Activated CD4-positive, alpha-beta T cell treated with anti-CD3 and anti-CD28 coated beads, Interleukin-2, amount 50 U/mL, for 24 hours (primary cell): ENCODE measurements around the gene BRINP2.

Source experiments
- DNase-seq, 2 donors: peaks; one replicate each; pipeline ENCODE4 v3.0.0-alpha.2; 2020; ENCODE audit warnings: low read depth in 1 of 2, low spot score in 1 of 2

BRINP2 gene

DNA sequence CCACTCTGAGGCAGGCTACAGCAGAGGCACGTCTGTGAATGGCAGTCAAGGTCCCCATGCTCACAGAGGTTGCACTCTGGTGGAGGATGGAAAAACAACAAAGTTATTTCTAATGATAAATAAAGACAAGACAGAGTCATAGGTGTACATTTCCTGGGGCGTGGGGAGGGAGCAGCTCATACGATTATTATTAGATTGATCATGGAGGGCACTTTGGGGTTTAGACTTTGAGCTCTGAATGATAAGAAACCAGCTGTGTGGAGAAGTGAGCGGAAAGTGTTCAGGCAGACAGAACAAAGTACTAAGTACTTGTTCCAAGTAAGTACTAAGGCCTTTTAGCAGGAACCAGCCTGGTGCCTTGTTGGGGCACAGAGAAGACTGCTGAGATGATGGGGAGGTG, 86.8 kb downstream of the BRINP2 start:
- no peak for DNase-seq

DNA sequence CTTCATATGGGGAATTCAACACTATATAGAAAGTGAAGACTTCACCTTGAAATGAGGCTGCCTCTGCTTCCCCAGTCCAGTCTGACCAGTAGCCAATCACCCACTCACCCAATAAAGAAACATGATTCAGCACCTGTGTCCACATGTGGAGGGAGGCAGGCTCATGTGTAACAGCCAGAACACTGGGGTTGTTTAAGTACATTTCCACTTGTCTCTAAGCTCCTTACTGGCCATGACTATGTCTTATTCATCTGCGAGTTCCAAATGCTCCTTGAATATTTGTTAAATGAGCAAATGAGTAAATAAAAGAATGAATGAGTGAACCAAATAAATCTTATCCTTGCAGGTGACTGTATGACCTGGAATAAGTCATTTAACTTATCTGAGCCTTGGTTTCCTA, 100.1 kb downstream of the BRINP2 start:
- no peak for DNase-seq

DNA sequence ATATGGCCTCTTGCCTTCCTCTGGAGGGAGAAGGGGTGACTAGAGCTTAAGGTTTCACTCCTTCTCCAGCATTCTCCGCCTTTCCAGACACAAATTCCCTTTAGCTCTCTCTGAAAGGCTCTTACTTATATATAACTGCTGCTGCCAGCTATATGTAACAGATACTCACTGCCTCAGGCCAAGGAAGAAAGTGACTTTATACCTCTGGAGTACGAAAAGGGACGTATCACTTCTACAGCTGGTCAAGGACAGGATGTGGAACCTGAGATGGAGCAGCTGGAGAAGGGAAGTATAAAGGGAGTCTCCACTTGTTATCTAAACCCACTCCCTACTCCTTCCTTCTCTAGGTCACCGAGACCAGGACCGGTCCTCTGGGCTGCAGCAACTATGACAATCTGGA, 102.4 kb downstream of the BRINP2 start:
- DNase-seq: no peak

DNA sequence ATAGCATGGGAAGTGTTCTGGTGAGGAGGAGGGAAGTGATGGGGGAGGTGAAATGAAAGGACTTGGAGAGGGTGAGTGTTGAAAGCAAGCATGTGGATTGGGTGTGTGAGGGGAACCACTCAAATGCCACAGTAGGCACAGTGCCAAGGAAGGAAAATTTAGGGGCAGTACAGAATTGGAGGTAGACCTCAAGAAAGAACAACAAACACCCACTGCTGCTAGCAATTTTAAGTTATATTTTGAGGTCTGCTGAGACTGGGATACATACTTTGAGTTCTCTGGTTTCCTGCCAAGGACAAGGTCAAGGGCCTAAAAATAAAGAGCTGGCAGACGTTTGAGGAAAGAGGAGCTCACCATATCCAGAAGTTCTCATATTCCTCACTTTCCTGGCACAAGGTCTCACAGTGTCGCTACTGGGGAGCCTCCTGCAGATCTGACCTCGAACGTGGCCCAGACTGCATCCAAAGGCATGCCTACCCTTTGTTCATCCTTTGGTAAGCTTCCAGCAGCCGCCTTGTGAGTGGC, 104.0 kb downstream of the BRINP2 start:
- DNase-seq: no peak

DNA sequence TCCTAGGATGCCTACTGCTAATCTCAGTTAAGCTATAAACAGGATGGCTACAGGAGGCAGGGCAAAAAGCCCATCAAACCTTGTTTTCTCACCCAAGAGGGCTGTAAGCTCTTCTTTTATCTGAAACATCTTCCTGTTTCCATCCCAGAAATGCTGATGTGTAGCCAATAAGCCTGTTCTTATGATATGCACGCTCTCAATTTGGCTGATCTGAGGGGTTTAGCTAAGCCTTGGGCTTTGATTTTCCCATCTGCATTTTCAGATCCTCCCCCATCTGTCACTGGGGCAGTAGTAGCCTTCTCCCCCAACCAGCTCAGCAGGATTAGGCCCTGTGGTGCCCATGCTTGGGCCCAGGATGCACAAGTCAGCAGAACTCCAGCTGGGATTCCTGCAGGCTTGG, 105.0 kb downstream of the BRINP2 start:
- DNase-seq: no peak

DNA sequence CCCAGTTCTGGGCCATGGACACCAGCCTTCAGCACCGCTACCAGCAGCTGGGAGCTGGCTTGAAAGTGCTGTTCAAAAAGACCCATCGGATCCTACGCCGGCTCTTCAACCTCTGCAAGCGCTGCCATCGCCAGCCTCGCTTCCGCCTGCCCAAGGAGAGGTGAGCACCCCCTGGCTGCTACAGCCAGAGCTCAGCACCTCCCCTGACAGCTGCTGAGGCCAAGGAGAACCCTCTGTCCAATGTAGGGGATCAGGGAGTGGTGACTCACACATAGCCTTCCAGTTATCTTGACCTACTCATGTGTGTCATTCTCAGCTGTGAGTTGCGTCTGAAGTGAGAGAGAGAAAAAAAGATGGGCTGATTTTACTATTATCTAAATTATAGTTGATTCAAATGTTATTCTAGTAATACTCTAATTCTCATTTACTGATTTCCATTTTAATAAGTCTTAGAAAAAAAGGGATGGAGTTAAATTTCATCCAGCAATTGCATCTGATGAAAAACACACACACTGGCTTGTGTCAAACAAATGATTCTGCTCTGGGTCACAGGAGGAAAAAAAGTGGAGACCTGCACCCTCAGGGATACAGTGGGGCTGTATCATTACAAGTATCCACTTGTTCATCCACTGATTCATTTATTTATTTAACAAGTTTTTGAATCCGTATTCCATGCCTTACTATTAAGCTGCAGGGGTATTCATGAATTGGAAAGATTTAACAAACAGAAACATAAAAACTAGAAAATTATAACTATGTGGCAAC, 108.0 kb downstream of the BRINP2 start:
- DNase-seq: no peak

DNA sequence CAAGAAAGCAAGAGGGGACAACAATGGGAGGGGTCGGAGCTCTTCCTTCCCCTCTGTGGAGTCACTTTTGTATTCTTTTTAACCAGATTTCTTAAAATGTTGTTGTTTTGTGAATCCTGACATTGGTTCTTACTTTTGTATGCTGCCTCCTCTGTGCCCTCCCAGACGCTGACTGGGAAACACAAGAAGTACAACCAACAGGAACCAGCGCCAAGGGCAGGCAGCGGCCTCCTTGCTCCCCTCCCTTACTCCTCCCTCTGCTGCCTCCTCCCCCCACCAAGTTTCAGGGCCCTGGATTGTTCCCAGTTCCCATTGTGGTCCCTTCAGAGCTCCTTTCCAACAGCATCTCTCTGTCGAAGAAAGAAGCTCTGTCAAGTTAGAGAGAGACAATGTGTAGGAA, 111.1 kb downstream of the BRINP2 start:
- DNase-seq: no peak

DNA sequence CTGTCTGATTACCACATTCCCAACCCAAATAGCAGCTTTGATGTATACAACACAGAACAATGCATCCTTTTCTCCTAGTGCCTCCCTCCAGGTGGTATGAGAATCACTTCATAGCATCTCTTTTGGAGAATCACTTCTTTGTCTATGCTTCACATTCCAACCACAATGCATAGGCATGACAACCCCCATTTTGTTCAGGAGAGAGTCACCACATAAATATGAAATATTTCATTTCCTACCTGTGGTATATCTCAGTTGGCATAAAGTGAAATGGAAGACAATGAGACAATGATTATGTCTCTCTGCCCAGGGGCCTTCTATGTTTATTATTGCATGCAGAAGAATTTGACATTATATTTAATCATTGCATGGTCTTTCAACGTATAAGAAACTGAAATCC, 112.2 kb downstream of the BRINP2 start:
- no peak for DNase-seq

DNA sequence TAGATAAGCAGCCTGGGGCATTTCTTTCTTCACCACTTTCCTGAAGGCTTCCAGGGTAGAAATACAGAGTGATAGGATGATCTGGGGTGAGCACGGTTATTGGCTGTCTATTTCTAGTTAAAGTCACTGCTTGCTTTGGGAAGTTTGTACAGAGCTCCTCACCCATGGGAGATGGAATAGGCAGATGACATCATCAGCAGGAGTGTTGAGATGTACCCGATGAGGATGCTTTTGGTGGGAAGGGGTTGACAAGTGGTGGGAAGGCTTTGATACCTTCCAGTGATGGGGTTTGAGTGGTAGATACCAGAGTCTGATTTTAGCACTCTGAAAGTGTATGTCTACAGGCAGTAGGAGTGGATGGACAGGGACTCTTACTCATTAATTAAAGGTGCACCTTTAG, 112.6 kb downstream of the BRINP2 start:
- no peak for DNase-seq

DNA sequence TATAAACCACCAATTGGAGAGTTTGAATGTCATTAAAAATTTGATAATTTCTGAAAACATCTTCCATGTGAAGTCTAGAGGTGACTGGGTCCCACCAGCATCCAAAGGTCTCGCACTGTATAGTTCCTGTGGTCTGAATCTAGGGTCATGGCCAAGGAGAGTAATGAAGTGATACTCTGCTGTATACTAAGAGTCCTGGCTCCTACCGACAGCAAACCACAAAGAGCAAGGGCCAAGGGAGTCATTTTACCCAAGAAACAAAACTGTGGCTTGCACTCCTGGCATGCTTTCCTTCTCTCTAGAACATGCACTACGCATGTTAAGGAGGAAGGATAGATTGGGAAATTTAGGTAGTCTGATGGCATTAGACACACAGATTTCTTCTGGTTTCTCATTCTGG, 115.6 kb downstream of the BRINP2 start:
- DNase-seq: no peak

DNA sequence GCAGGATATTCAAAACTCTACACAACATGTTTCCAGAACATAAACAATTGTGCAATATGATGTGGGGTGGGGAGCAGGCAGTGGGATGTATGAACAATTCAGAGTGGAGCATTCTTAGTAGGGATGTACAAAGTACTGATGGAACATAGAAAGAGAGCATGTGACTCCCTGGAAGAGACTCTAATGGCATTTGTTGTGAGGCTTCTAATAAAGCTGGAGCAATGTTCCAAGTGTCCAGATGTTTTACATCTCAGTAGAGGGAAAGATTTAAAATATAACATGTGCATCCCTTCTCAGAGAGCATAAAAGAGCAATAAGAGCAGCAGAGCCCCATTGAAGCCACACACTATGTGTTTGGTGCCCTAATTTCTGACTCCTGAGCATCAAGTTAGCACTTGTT, 116.5 kb downstream of the BRINP2 start:
- no peak for DNase-seq

DNA sequence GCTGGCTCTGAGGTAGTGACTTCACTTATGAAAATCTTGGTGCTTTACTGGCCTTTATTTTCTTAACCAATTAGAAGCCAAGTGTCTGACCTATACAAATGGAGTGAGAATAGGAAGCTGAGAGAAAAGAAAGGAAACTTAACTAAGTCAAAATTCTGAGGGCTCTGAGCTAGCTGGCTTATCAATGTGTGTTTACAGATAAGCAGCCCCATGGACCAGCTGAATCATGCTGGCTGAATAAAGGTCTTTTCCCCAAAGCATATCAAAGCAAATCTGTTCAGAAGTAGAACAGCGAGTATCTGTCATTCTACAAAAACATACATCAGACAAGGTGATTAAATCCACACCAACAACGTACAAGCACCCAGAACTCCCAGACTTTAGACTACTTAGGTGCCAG, 117.2 kb downstream of the BRINP2 start:
- no peak for DNase-seq

DNA sequence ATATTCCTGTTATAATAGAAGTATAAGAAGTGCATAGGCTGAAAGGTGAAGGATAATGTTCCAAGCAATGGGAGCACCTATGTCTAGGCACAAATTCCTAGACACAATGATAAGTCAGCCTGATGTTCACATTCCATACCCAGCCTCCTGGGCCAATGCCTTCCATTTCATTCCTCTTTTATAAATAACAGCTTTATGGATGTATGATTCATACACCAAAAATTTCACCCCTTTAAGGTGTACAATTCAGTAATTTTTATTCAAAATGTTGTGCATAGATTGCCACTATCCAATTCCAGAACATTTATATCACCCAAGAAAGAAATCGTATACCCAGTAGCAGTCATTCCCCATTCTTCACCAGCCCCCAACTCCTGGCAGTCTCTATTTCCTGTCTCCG, 118.8 kb downstream of the BRINP2 start:
- no peak for DNase-seq

DNA sequence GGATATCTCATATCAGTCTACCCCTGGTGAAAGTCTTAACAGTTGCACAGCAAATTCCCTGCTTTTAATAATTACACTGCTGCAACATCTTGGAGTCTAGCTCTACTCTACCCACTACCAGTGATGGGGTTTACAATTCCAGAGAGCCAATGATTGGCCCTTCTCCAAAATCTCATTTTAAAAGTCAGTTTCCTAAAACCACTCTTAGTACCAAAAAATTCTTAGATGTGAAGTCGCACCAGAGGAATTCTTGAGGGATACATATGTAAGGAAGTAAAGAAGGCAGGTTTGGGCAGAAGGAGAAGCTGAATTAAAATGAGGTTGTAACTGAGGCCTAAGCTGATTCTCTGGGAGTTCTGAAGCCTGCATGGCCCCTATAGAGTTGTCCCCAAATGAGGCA, 129.7 kb downstream of the BRINP2 start:
- no peak for DNase-seq

DNA sequence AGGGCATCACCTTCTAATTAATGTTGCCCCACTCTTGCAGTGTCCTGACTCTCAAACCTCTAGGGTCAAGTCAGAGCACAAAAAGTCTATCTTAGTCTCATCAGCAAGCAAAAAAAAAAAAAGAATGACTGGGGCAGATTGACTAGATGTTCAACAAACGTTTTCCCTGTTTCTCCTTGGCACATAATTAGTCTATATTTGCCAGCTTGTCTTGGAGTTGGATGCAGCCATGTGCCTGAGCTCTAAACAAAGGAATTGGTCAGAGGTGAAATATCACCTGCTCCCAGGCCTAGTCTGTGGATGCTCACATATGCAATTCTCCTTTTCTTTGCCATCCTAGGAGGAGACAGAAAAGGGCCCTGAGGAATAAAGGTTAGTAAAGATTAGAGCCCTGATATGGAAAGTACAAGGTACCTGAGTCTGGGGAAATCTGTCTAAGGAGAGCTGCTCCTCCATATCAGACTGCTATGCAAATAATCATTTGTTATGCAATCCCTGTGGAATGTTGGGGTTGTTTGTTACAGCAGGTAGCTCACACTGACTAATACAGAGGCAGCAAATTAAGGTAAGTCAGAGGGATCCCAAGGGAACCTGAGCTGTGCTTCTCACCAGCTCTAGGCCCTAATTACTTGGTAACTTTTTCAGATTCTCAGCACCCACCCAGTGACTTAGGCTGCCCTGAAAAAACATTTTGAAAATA, 130.8 kb downstream of the BRINP2 start:
- no peak for DNase-seq

DNA sequence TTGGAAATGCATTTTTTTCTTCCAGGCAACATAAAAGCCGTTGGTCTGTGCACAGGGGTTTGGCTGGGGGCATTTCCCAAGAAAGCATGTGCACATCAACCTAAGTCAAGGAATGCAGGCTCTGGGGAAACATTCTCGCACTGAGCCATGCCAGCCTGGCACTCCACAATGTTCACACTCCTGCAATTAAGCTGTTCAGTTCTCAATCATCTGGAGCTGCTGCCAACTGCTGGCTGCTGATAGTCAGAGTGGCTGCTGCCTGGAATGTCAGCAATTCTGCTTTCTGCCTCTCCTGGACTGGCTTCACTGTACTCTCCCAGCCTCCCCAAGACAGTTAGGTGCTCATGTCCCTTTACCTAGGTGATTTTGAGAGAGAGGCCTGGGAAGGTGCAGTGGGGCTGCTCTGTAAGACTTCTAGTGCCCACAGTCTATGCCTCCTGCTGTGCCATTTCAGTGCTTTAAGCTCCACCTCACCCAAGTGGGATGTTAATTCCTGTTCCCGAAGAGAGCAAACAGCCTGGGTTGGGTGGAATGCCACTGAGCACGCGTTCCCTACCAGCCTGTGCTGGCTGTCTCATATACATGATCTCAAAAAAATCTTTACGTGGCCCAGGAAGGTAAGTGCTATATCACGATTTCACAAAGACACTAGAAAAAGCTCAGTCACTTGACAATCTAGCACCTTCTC, 131.7 kb downstream of the BRINP2 start:
- DNase-seq: no peak

DNA sequence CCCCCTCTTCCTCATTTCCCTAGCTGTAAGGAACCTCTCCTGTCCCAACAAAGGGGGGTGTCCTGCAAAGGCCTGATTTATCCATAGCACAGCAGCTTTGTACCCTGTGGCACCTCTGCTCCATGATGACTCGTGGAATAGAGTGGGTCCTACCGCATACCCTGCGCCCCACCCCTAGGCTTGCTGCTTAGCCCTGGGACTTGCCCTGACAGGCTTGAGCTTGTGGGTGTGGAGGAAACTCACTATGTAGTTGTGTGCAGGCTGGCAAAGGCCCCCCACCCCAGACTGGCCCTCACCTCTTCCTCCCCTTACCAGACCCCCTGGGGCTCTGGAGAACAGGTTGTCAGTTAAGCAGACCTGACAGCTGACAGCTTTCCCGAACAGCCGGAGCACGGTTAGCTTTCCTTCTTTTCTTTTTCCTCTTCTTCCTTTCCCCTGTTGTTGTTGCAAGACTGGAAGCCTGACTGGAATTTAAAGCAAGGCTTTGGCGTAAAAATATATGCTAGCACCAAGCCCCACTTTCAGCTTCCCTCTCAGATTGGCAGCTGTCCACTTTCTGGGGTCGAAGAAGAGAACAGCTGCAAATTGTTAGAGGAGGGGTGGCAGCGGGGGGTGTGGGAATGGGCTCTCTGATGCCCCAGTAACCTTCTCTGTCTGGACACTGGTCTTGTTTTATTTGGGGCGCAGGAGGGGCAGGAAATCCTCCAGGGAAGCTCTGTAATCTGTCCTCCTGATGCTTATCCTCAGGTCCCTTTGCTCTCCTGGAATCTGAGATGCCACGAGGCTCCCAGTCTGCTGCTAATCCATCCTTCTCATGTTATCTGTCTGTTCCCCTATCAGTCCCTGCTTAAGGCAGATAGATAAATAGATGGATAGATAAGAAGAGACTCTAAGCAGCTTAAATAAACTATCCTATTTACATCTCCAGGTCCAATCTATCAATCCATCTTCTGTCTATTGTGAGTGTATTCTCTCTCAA, 134.6 kb downstream of the BRINP2 start:
- DNase-seq: no peak

DNA sequence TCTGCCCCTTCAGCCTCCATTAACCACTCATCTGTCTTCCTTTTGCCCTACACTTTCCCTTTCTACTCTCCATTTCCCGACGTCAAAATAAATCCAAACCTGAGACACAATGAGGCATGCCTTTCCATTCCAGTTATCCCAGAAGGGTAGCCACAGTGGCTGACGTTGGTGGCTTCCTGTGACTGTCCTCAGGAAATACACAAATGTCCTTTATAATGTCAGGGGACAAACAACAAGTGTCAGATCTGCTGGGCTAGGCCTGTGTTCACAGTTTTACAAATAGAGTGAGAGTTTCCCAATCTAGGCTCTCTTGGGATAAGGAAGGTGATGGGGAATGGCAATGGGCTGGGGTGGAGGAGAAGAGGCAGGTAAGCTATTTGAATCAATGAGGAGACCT, 135.3 kb downstream of the BRINP2 start:
- no peak for DNase-seq

DNA sequence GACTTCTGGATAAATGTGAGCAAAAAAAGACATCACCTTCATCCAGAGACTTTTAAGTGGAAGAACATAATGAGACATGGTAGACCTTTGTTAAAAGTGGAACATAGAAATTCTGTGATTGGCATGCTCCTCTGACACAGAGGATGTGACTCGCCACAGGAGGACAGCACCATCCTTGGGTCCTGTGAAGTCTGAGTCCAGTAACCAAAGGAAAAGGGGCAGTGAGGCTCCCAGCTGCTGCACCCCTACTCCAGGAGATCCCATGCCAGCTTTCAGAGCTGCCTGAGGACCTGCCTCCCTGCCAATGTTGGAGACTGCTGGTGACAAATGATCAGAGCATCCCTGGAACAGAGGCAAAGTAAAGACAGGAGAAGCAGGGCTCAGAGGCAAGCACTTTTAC, 136.2 kb downstream of the BRINP2 start:
- no peak for DNase-seq

DNA sequence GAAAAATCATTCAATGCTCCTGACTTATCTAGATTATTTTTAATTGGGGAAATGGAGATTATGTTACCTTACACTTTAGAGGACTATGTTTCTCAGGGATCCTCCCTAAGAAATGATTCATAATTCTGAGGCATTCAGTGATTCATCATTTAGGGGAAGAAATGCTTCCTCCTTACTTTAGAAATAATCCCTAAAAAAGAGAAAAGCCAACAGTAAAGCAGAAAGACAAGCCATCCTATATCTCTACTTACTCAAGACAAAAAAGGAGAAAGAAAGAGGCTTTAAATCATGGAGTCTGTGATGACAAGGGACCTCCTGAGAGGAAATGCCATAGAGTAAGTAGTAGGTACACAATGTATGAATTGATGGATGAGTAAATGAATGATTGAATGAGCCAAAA, 137.0 kb downstream of the BRINP2 start:
- no peak for DNase-seq

DNA sequence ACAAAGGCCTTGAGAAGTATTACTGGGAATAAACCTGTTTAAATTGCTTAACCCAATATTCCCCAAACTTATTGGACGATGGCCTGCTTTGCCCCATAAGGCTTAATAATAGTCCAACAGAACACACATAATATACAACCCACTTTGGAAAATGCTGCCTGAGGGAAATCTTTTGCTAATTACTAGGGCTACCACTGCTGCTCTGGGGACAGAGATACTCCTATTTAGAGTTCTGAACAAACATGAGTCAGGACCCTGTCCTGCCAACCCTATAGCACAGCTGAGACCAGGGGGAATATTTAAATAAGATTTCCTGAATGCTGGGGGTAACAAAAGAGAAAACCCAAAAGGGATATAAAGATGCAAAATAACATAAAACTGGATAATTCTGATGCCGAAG, 139.1 kb downstream of the BRINP2 start:
- no peak for DNase-seq
